ENCODE results near the gene REV3L. TPM values are rescaled to one million over a fixed set of nuclear protein-coding genes. Genes with fewer than 3 reads are reported as not detected.
"Not testable (repeated sequence)": the region's sequence is repeated elsewhere in the genome, so short reads cannot be mapped to it uniquely, and the experiment has no call there.

The REV3L gene
- total RNA-seq, 1 donor from 2014 or later = 71.2 TPM

DNA sequence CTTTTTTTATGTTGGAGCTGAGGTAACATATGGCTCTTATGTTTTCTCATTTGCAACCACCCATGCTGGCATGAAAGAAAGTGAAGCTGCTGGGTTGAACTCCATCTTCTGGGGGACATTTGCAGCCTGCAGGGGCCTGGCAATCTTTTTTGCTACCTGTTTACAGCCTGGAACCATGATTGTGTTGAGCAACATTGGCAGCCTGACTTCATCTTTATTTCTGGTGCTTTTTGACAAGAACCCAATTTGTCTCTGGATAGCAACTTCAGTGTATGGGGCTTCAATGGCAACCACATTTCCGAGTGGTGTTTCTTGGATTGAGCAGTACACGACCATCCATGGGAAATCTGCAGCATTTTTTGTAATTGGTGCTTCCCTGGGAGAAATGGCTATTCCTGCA is 216.7 kb downstream of the REV3L start:
- no peak for DNase-seq (ENCODE audit: low read depth)

DNA sequence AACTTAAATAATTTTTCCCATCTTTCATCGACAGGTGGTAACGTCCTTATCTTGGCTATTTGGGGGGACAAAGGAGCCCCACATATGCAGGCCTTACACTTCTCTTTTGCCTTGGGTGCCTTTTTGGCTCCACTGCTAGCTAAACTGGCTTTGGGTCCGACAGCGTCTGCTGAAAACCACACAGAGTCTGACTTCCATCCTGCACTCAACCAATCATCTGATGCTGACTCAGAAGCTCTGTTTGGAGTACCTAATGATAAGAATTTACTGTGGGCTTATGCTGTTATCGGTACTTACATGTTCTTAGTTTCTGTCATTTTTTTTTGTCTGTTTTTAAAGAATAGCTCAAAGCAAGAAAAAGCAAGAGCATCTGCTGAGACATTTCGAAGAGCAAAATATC is 217.2 kb downstream of the REV3L start:
- no peak for DNase-seq (ENCODE audit: low read depth)

DNA sequence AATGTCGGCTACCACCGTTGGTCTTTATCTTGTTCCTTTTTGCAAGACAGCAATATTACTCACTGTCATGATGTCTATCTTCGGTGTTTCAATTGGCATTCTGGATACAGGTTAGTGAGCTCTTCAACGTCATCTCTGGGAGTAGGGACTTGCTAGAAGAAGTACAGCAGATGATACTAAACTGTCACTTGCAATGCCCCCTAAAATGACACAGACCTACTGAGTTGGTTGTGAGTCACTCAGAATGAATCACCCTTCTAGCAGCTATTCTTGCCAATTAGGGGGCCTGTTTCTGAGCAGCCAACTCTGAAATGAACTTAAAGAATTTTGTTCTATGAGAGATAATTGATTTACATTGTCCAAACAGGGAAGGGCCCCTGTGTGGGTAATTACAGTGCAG is 219.2 kb downstream of the REV3L start:
- DNase-seq (ENCODE audit: low read depth) = peak; percentile 75

DNA sequence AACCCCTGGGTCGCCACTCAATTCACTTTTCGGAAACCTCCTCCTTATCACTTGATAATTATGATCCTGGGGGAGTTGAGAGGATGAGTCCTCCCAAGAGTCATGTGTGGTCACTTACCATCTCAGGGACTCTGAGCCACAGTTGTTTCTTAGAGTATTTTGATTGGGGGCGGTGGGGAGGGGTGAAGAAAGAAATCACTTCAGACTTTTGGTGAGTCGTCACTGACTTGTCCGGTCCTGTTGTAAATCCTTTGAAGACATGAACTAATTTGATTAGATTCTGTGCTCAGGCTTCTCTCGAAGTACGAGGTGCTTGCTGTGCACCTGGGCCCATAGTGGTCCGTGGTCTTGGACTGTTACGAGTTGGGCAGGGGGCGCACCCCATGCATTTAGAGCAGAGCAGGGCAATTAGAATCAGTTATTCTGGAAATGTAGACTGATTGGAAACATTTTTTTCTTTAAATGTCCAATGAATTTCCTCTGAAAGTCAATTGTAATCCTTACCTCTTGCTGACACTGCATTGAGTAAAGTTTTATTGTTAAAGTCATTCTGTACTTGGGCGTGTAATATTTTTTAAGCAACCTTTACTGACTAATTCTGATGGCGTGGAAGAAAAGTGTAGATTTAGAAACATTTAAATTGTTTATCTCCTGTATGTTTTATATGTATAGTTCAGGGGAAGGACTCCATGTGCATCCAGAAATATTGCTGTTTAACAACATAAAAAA is 222.3 kb downstream of the REV3L start:
- DNase-seq (ENCODE audit: low read depth) = peak; percentile 28

DNA sequence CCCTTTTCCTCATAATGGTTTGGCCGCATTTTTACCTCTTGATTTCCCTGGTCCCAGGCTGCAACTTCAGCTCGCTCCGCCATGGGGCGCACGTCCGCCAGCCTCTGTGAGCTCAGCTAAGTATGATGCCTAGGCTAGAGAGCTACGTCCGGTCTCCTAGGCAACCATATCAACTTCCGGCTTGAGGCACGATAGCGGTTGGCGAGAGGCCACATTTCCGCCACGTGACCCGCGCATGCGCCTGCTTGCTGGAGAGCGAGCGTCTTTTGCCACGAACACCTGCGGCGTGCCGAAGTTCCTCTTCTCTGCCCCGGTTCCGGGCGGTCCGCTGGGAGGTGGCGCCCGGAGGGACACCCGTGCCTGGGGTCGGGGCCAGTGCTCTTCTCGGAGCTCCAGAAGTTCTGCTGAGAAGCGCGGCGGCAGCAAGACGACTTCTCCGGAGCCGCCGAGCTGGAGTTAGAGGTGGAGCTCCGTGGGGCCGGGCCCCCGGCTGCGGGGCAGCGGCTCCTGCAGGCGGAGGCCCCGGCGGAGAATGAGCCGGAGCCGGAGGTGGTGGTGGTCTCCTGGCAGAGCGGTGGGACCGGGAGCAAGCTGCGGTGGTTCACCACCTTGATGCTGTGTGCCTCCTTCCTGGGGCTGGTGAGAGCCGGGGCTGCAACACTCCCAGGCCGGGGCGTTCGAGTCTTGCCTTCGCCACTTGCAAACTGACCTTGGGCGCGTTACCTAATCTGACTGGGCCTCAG is 223.8 kb downstream of the REV3L start:
- peak; percentile 100 for DNase-seq (ENCODE audit: low read depth)

DNA sequence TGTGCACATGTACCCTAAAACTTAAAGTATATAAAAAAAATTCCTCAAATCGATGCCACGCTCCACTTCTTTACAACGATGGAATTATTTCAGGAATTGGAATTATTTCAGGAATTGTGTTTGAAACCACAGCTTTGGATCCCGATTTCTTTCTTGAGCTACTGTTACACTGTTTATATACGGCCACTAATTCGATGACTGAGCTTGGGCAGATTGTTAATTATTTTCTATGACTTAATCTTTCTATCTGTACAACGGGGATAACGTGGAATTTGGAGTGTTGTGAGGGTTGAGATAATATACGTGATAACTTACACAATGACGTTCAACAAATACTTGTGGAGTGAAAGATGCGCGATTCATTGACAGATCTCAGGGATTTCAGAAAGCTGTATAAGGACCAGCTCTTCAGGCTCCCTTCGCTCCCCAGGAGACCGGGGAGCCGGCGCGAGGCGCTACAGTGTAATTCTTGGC is 224.4 kb downstream of the REV3L start:
- DNase-seq (ENCODE audit: low read depth) = no peak

DNA sequence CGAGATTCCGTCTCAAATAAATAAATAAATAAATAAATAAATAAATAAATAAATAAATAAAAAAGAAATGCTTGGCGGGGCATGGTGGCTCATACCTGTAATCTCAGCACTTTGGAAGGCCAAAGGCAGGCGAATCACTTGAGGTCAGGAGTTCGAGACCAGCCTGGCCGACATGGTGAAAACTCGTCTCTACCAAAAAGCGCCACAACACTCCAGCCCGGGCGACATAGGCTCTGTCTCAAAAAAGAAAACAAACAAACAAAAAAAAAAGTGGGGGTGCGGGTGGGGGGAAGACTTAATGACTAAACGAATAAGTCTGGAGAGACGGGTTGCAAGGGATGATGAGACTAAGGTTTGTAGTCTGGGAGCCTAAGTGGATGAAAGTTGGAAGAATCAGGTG is 225.0 kb downstream of the REV3L start:
- no peak for DNase-seq (ENCODE audit: low read depth)

DNA sequence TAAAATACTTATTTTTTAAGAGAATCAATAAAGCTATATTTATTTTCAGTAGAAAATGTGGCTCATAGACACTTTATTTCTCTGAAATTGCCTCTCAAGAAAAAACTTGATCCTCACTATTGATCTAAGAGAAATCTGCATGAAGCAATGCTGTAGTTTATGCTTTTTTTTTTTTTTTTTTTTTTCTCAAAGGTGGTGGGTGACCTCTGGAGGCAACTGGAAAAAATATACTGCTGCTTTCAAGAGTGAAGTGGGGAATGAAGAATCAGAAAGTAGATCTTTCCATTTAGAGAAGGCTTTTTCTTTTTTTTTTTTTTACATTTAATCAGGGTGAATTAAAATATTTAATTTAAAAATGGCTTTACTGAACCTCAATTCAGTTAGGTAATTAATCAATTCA is 226.4 kb downstream of the REV3L start:
- DNase-seq (ENCODE audit: low read depth) = no peak

DNA sequence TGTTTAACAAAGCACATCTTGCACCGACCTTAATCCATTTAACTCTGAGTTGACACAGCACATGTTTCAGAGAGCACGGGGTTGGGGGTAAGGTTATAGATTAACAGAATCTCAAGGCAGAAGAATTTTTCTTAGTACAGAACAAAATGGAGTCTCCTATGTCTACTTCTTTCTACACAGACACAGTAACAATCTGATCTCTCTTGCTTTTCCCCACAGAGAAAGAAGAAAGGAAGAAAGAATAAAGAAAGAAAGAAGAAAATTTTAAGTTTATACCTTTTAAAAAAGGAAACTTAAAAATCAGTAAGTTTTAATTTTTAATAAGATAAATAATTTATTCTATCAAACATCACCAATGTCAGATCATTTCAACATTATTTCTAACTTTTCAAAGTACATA is 227.2 kb downstream of the REV3L start:
- not testable (repeated sequence) for DNase-seq (ENCODE audit: low read depth)

DNA sequence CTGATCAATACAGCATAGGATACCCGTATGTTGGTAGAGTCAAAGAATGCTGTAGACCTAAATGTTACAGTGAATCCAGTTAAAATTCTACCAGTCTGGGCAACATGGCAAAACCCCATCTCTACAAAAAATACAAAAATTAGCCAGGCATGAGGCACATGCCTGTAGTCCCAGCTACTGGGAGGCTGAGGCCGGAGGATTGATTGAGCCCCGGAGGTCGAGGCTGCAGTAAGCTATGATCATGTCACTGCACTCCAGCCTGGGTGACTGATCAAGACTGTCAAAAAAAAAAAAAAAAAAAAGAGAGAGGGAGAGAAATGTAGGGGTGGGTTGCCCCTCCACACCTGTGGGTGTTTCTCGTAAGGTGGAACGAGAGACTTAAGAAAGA is 228.2 kb downstream of the REV3L start:
- DNase-seq (ENCODE audit: low read depth) = no peak

DNA sequence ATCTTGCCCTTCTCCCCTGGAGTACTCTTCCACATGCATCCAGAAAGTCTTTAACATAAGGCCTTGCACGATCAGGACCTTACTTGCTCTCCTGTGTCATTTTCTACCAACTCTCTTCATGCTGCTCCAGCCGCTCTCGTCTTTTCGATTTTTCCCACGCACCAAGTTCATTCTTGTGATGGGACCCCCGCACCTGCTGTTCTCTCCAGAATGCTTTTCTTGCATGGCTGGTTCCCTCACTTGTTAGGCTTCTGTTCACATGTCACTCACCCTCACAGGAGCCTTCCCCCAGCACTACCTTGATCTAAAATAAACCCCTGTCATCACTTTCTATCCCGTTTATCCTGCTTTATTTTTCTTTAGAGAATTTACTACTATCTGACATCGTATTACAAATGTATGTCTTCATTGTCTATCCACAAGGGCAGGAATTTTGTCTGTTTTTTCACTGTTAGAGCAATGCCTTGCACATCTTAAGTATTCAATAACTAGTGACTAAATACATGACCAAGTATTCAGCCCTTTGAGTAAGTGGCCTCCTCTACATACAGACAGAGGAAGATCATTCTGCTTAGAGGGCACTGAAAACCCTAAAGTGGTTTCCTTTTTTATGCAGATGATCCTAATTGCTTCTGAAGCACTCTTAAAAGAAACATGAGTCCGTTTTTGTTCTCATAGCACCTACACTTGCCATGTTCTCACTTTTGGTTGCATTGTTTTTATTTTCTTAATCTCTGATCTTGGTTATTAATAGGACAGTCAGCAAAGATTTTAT is 228.8 kb downstream of the REV3L start:
- no peak for DNase-seq (ENCODE audit: low read depth)

DNA sequence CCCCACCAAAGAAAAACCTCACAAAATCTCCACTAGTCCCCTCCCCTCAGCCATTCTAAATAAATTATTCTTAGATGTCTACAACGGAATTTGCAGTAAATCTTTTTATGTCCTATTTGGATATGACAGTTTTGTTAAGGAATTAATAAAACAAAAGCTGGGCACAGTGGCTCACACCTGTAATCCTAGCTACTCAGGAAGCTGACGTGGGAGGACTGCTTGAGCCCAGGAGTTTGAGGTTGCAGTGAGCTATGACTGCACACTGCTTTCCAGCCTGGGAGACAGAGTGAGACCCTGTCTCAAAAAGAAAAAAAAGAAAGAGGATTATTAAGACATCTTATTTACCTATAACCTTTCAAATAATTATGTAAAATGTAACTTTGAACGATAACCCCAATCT is 230.3 kb downstream of the REV3L start:
- DNase-seq (ENCODE audit: low read depth) = no peak

DNA sequence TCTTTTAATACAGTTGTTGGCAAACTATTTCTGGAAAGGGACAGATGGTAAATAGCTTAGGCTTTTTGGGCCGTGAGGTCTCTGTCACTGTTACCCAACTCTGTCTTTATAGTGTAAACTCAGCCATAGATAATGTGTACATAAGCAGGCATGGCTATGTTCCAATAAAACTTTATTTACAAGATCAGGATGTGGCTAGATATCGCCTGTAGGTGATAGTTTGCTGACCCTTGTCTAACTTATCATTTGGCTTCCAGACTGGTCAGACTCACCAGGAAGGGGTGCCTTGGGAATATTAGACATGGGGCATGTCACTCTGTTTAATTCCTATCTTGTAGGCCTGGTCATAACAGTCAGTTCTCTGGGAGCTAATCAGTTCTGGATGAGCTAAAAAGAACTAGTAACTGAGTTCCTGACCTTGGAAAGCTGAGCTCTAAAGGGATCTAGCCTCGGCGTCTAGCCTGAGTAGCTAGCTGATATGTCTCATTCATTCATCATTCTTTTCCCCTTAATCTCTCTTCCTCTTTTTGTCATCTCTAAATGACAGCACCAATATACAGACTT is 232.1 kb downstream of the REV3L start:
- no peak for DNase-seq (ENCODE audit: low read depth)

Other genes starting within 250 kb of the REV3L start
- 14.6 and 19.7 TPM in 2 replicates for gene TRAF3IP2, start 122.7 kb upstream of the REV3L start, total RNA-seq